Caco-2 (cell line): ENCODE data around the gene NRF1. TPM values are rescaled to one million over a fixed set of nuclear protein-coding genes. Genes with fewer than 3 reads are reported as not detected.
A peak's percentile ranks its signal among the peaks of the same experiment; 100 is the strongest.

ENCODE experiments used
- BruUV-seq: library from RNA; stranded (reverse); fragments of 400-500 nt; replicated peaks from 2 replicates; lab custom pipeline; 2021; lab: Mats Ljungman, UMichigan
- CTCF ChIA-PET: fragments of 300-600 bp; sonication (Branson Sonifier 250); formaldehyde crosslinking; loops from one replicate; lab custom pipeline; 2022; ENCODE audit warnings: antibody characterized with exemption; lab: Charles Lee
- POLR2A ChIA-PET: fragments of 300-600 bp; sonication (Branson Sonifier 250); formaldehyde crosslinking; loops from one replicate; lab custom pipeline; 2022; ENCODE audit warnings: antibody characterized with exemption; lab: Charles Lee
- DNase-seq, 2 experiments: peaks; one replicate each; pipeline versions ENCODE4 v3.0.0 to v3.0.0-alpha.2; 2020 to 2022
- H3K27me3 ChIP-seq: replicated peaks from 2 replicates; pipeline ENCODE4 v1.6.0; 2011; ENCODE audit warnings: low read length; ENCODE audit not compliant: control insufficient read depth, insufficient read depth
- H3K36me3 ChIP-seq: 2 replicates; pipeline ENCODE4 v1.5.1; 2011; ENCODE audit warnings: low read length; ENCODE audit not compliant: control insufficient read depth, insufficient read depth
- H3K4me1 ChIP-seq: fragments of 250-450 bp; sonication (Bioruptor Pico); 2 replicates; pipeline ENCODE4 v1.5.1; 2020; ENCODE audit warnings: mild to moderate bottlenecking
- H3K4me3 ChIP-seq: 2 replicates; pipeline ENCODE4 v1.5.1; 2011; ENCODE audit warnings: low read depth, mild to moderate bottlenecking, control low read depth, low read length
- H3K9me3 ChIP-seq: fragments of 250-450 bp; sonication (Bioruptor Pico); 2 replicates; pipeline ENCODE4 v1.5.1; 2020; ENCODE audit warnings: mild to moderate bottlenecking, moderate library complexity
- H3K27ac Mint-ChIP-seq: one replicate; pipeline ENCODE4 v1.8.0; 2022; ENCODE audit warnings: mixed read lengths; ENCODE audit not compliant: unreplicated experiment
- H3K27me3 Mint-ChIP-seq: one replicate; pipeline ENCODE4 v1.8.0; 2022; ENCODE audit warnings: mixed read lengths; ENCODE audit not compliant: insufficient read depth, unreplicated experiment
- H3K36me3 Mint-ChIP-seq: one replicate; pipeline ENCODE4 v1.8.0; 2022; ENCODE audit warnings: mild to moderate bottlenecking, mixed read lengths; ENCODE audit not compliant: insufficient read depth, unreplicated experiment
- H3K4me1 Mint-ChIP-seq: one replicate; pipeline ENCODE4 v1.8.0; 2022; ENCODE audit warnings: low read depth, mixed read lengths; ENCODE audit not compliant: unreplicated experiment
- H3K4me3 Mint-ChIP-seq: one replicate; pipeline ENCODE4 v1.8.0; 2022; ENCODE audit warnings: mild to moderate bottlenecking, moderate library complexity, mixed read lengths; ENCODE audit not compliant: unreplicated experiment
- H3K9me3 Mint-ChIP-seq: one replicate; pipeline ENCODE4 v1.8.0; 2022; ENCODE audit warnings: mixed read lengths; ENCODE audit not compliant: unreplicated experiment
- CTCF ChIP-seq, 2 experiments: fragments of 200-600 bp in 1 of 2; IDR thresholded peaks; 1 replicate in 1 of 2; 2 replicates in 1 of 2; pipeline versions ENCODE4 v1.5.1 to v1.8.0; 2011 to 2022; ENCODE audit warnings: antibody characterized with exemption in 1 of 2, control low read depth in 1 of 2, inconsistent platforms in 1 of 2, low read depth in 1 of 2, low read length in 1 of 2, mild to moderate bottlenecking in 1 of 2, moderate library complexity in 1 of 2; ENCODE audit not compliant: insufficient read depth in 1 of 2, severe bottlenecking in 1 of 2, unreplicated experiment in 1 of 2
- intact Hi-C: fragments of 100-400 bp; cut with micrococcal nuclease; formaldehyde crosslinking; loops from one replicate; pipeline ENCODE4 v1.10.0; 2022; ENCODE audit not compliant: unreplicated experiment
- total RNA-seq: library from RNA; stranded (reverse); gene quantifications from 2 replicates; pipeline ENCODE4 v1.2.3, GENCODE V29; 2022

NRF1 gene
- total RNA-seq, 1 experiment from 2014 or later, result 22.5 TPM

GRCh38 chr7:129777993-129778769, 166.7 kb downstream of the NRF1 start:
- ChIA-PET POLR2A (no interaction called here), CTCF (interaction anchor here (1.7 kb wide), 1 partner anchor 47 kb away, joined by 16 read pairs; no protein-coding TSS in a partner anchor)
- intact Hi-C loops, result no loop called here
- no peaks in the 10 kb centered on the region for H3K27me3 Mint-ChIP-seq
- H3K4me3 Mint-ChIP-seq, result peak overlapping the region; percentile 81
- H3K27me3 ChIP-seq, result no peaks in the 10 kb centered on the region
- TSS peak; percentile 34 for BruUV-seq
- no peak for TF ChIP-seq CTCF (IDR thresholded peaks at IDR 0.05; ENCODE audit: insufficient read depth in 1 of 2, low read depth in 1 of 2, low read length in 1 of 2, severe bottlenecking in 1 of 2, unreplicated experiment in 1 of 2)
- no peaks in the 10 kb centered on the region for H3K9me3 ChIP-seq
- DNase-seq, result no peak
- H3K36me3 ChIP-seq, result no peaks in the 10 kb centered on the region
- H3K4me1 ChIP-seq, result peaks cover 12% of the 10 kb centered on the region
- no peak overlapping the region for H3K27ac Mint-ChIP-seq
- H3K4me1 Mint-ChIP-seq, result peaks cover 6% of the 10 kb centered on the region
- peaks cover 8% of the 10 kb centered on the region for H3K36me3 Mint-ChIP-seq
- H3K9me3 Mint-ChIP-seq, result no peaks in the 10 kb centered on the region
- H3K4me3 ChIP-seq, result peak overlapping the region; percentile 84

GRCh38 chr7:129778770-129779601, 167.5 kb downstream of the NRF1 start:
- peak overlapping the region; percentile 84 for H3K4me3 ChIP-seq
- ChIA-PET CTCF (interaction anchor here (0.6 to 1.7 kb wide), 4 partner anchors 42 to 232 kb away, joined by 3 to 16 read pairs (median 4); no protein-coding TSS in a partner anchor), POLR2A (interaction anchor here (1.9 kb wide), 1 partner anchor 46 kb away, joined by 13 read pairs; no protein-coding TSS in a partner anchor)
- peak; percentile 12 to 21 for TF ChIP-seq CTCF (IDR thresholded peaks at IDR 0.05; ENCODE audit: insufficient read depth in 1 of 2, low read depth in 1 of 2, low read length in 1 of 2, severe bottlenecking in 1 of 2, unreplicated experiment in 1 of 2)
- Mint-ChIP-seq H3K9me3 (no peaks in the 10 kb centered on the region), H3K36me3 (peaks cover 8% of the 10 kb centered on the region), H3K27ac (no peak overlapping the region), H3K4me1 (peaks cover 6% of the 10 kb centered on the region), H3K27me3 (no peaks in the 10 kb centered on the region), H3K4me3 (peak overlapping the region; percentile 81)
- no peaks in the 10 kb centered on the region for H3K36me3 ChIP-seq
- peaks cover 12% of the 10 kb centered on the region for H3K4me1 ChIP-seq
- intact Hi-C loops, result no loop called here
- H3K9me3 ChIP-seq, result no peaks in the 10 kb centered on the region
- no peaks in the 10 kb centered on the region for H3K27me3 ChIP-seq
- BruUV-seq, result no TSS peak
- DNase-seq, result peak in 1 of 2 experiments; percentile 50
